Mucosa of stomach (tissue), 1 donor: ENCODE measurements around the gene TRIM9.

ENCODE experiments used
- H3K27me3 ChIP-seq: one replicate; pipeline ENCODE4 v1.7.0; 2013; ENCODE audit warnings: mild to moderate bottlenecking, low read length; ENCODE audit not compliant: control insufficient read depth, insufficient read depth
- H3K36me3 ChIP-seq: one replicate; pipeline ENCODE4 v1.7.0; 2013; ENCODE audit warnings: low read length; ENCODE audit not compliant: control insufficient read depth, insufficient read depth
- H3K4me1 ChIP-seq: one replicate; pipeline ENCODE4 v1.7.0; 2013; ENCODE audit warnings: mild to moderate bottlenecking, low read length; ENCODE audit not compliant: control insufficient read depth, insufficient read depth
- H3K4me3 ChIP-seq: one replicate; pipeline ENCODE4 v1.7.0; 2013; ENCODE audit warnings: low read length
- H3K9ac ChIP-seq: one replicate; pipeline ENCODE4 v1.7.0; 2013; ENCODE audit warnings: mild to moderate bottlenecking, low read length, moderate library complexity
- H3K9me3 ChIP-seq: one replicate; pipeline ENCODE4 v1.7.0; 2013; ENCODE audit warnings: mild to moderate bottlenecking, low read length, moderate library complexity; ENCODE audit not compliant: control insufficient read depth
- donor health status: Pancreatic carcinoma.

The TRIM9 gene

GRCh38 chr14:51086044-51086443 is 8.9 kb downstream of the TRIM9 start:
- Histone ChIP-seq H3K4me3 (no peak overlapping the region), H3K9ac (no peak overlapping the region), H3K9me3 (no peaks in the 10 kb centered on the region), H3K27me3 (no peaks in the 10 kb centered on the region), H3K4me1 (no peaks in the 10 kb centered on the region), H3K36me3 (no peaks in the 10 kb centered on the region)

GRCh38 chr14:51084962-51085361 is 9.9 kb downstream of the TRIM9 start:
- Histone ChIP-seq H3K36me3 (no peaks in the 10 kb centered on the region), H3K9me3 (no peaks in the 10 kb centered on the region), H3K27me3 (no peaks in the 10 kb centered on the region), H3K4me1 (no peaks in the 10 kb centered on the region), H3K9ac (no peak overlapping the region), H3K4me3 (no peak overlapping the region)

GRCh38 chr14:51084507-51084906 is 10.4 kb downstream of the TRIM9 start:
- Histone ChIP-seq H3K27me3 (no peaks in the 10 kb centered on the region), H3K9me3 (no peaks in the 10 kb centered on the region), H3K4me3 (no peak overlapping the region), H3K36me3 (no peaks in the 10 kb centered on the region), H3K4me1 (no peaks in the 10 kb centered on the region), H3K9ac (no peak overlapping the region)

DNA sequence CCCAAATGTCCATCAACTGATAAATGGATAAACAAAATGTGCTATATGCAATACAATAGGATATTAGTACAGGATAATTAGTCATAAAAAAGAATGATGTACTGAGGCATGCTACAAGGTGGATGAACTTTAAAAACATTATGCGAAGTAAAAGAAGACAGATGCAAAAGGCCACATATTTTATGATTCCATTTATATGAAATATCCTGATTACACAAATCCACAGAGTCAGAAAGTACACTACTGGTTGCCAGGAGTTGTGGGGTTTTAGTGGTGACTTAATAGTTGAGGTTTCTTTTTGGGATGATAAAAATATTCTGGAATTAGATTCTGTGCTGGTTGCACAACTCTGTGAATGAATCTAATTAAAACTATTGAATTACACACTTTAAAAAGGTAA is 12.6 kb downstream of the TRIM9 start:
- no peak overlapping the region for H3K4me3 ChIP-seq
- H3K36me3 ChIP-seq, result no peaks in the 10 kb centered on the region
- H3K9ac ChIP-seq, result no peak overlapping the region

GRCh38 chr14:51081712-51082111 is 13.2 kb downstream of the TRIM9 start:
- H3K9me3 ChIP-seq, result no peaks in the 10 kb centered on the region
- H3K4me1 ChIP-seq, result no peaks in the 10 kb centered on the region
- H3K36me3 ChIP-seq, result no peaks in the 10 kb centered on the region
- no peaks in the 10 kb centered on the region for H3K27me3 ChIP-seq
- no peak overlapping the region for H3K9ac ChIP-seq
- no peak overlapping the region for H3K4me3 ChIP-seq

More for the DNA sequence above, 12.6 kb downstream of the TRIM9 start:
- Histone ChIP-seq H3K27me3 (no peaks in the 10 kb centered on the region), H3K9me3 (no peaks in the 10 kb centered on the region), H3K4me1 (no peaks in the 10 kb centered on the region)

DNA sequence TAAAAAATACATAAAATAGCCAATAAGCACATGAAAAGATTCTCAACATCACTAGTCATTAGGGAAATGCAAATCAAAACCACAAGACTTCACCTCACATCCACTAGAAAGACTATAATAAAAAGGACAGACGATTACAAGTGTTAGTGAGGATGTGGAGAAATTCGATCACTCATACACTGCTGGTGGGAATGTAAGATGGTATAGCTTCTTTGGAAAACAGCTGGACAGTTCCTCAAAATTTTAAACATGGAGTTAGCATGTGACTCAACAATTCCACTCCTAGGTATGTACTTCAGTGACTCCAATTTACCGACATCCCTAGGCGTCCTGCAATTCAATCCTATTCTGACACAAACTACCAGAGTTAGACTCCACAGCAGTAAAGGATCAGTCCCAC is 13.7 kb downstream of the TRIM9 start:
- no peaks in the 10 kb centered on the region for H3K4me1 ChIP-seq
- no peaks in the 10 kb centered on the region for H3K27me3 ChIP-seq
- no peaks in the 10 kb centered on the region for H3K36me3 ChIP-seq
- H3K9ac ChIP-seq, result no peak overlapping the region
- no peaks in the 10 kb centered on the region for H3K9me3 ChIP-seq
- H3K4me3 ChIP-seq, result no peak overlapping the region

DNA sequence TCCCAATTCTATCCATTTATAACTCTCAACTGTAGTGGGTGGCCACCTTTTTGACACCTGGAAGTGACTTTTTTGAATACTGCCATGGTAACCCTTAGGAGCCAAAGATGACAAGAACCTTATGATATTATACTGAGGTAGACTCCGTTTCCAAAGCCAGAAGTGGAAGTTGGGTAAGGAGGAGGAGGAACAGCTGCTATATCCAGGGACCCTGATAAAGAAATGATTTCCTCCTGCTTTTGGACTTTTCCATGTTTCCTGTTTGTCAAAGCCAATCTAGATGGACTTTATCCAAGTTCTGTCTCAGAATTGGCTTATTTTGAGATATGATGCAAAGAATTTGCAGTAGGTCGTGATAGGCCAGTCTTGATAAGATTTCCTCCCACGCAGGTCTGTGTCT is 14.3 kb downstream of the TRIM9 start:
- Histone ChIP-seq H3K36me3 (no peaks in the 10 kb centered on the region), H3K4me1 (no peaks in the 10 kb centered on the region), H3K9me3 (no peaks in the 10 kb centered on the region), H3K4me3 (no peak overlapping the region), H3K9ac (no peak overlapping the region), H3K27me3 (no peaks in the 10 kb centered on the region)

DNA sequence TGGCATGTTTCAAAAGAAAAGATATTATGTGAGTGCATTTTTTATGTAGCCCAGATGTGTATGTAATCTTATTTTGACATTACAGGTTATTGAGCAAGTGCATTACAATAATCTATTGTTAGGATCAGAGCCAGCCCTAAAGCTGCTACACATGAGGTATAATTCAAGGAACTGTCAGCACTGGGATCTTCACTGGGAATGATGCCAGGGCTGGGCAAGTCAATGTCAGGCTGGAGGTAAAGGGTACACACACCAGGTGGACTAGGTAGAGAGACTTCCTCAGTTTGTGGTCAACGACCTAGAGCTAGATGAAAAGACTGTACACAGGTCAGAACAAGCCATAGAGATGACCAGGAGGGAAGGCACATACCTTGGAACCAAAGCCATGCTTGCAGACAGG is 15.4 kb downstream of the TRIM9 start:
- no peaks in the 10 kb centered on the region for H3K4me1 ChIP-seq

GRCh38 chr14:51079085-51079484 is 15.8 kb downstream of the TRIM9 start:
- Histone ChIP-seq H3K27me3 (no peaks in the 10 kb centered on the region), H3K9ac (no peak overlapping the region), H3K9me3 (no peaks in the 10 kb centered on the region), H3K4me3 (no peak overlapping the region), H3K36me3 (no peaks in the 10 kb centered on the region), H3K4me1 (no peaks in the 10 kb centered on the region)

More for the DNA sequence above, 15.4 kb downstream of the TRIM9 start:
- Histone ChIP-seq H3K4me3 (no peak overlapping the region), H3K36me3 (no peaks in the 10 kb centered on the region), H3K9ac (no peak overlapping the region), H3K27me3 (no peaks in the 10 kb centered on the region), H3K9me3 (no peaks in the 10 kb centered on the region)

DNA sequence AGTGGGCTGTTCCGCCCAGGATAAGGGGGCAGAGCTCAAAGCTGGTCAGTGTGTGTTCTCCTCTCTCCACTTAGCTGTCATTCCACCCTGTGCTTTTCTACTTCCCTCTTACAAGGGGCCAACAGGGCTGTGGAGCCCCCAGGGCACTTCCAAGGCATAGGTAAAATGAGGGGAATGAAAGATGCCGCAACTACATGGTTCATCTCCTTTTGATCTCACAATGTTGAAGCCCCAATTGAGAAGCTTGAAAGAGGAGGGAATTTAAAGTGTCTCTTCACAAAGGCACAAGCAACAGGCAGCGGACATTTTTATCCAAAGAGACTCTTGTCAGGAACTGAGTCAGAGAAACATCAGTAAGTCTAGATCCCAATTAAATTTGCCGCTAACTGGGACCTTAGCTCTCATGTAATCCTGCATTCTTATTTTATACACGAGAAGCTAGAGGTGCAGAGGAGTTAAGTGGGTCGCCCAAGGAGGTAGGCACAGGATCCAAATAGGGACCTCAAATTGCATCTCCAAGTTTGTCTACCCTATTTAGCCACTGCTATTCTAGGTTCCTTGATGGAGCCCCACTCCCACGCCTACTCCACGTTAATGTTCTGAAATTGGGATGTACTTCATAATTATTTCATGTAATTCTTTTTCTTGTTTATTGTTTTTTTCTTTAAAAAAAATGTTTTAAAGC is 20.1 kb downstream of the TRIM9 start:
- Histone ChIP-seq H3K9ac (no peak overlapping the region), H3K4me1 (no peaks in the 10 kb centered on the region), H3K9me3 (no peaks in the 10 kb centered on the region), H3K4me3 (no peak overlapping the region), H3K36me3 (no peaks in the 10 kb centered on the region), H3K27me3 (no peaks in the 10 kb centered on the region)

GRCh38 chr14:51073731-51074130 is 21.2 kb downstream of the TRIM9 start:
- Histone ChIP-seq H3K9me3 (no peaks in the 10 kb centered on the region), H3K36me3 (no peaks in the 10 kb centered on the region), H3K4me3 (no peak overlapping the region), H3K27me3 (no peaks in the 10 kb centered on the region), H3K9ac (no peak overlapping the region), H3K4me1 (no peaks in the 10 kb centered on the region)

DNA sequence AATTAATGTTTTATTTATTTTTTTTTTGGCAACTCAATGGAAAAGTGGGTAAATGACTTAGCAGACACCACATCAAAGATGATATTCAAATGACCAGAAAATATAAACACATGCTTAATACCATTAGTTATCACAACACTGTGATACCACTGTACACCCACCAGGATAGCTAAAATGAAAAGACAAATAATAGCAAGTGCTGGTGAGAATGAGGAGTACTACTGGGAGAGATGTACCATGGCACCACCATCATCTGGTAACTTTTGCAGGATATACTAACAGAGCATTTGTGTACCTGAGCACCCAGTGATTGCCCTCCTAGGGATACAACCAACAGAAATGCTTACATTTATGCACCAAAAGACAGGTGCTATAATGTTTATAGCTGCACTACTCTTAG is 21.9 kb downstream of the TRIM9 start:
- Histone ChIP-seq H3K9ac (no peak overlapping the region), H3K27me3 (no peaks in the 10 kb centered on the region), H3K36me3 (no peaks in the 10 kb centered on the region), H3K9me3 (no peaks in the 10 kb centered on the region), H3K4me1 (no peaks in the 10 kb centered on the region), H3K4me3 (no peak overlapping the region)

DNA sequence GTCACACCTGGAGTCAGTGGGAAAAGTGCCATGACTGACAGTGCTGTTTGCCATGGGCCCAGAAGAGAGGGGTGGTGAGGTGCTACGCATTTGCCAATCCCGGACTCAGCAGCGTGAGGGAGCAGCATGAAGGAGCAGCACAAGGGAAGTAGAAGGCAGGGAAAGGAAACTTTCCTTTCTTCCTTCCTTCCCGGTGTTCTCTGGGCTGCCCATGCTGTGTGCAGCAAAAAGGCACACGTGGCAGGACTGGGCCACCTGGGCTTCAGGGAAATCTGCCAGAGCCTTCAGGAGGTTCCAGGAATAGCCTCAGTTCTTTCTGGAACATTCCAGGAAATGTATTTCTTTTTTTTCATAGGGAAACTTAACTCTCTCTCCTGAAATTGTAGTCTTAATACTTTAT is 23.0 kb downstream of the TRIM9 start:
- Histone ChIP-seq H3K9me3 (no peaks in the 10 kb centered on the region), H3K9ac (no peak overlapping the region), H3K27me3 (no peaks in the 10 kb centered on the region), H3K4me1 (no peaks in the 10 kb centered on the region), H3K4me3 (no peak overlapping the region), H3K36me3 (no peaks in the 10 kb centered on the region)
